H9 (cell line): ENCODE data around the gene RTN4R. TPM values are rescaled to one million over a fixed set of nuclear protein-coding genes. Genes with fewer than 3 reads are reported as not detected.

Experiments
- DNase-seq: peaks from one replicate; pipeline ENCODE4 v3.0.0-alpha.2; 2017
- H2AFZ ChIP-seq: one replicate; pipeline ENCODE4 v1.6.1; 2013; ENCODE audit warnings: mild to moderate bottlenecking, low read length, control low read depth, moderate library complexity
- H2AK5ac ChIP-seq: 2 replicates; pipeline ENCODE4 v1.6.1; 2013; ENCODE audit warnings: low read length, control low read depth, mixed read lengths; ENCODE audit not compliant: insufficient read length
- H2BK120ac ChIP-seq: one replicate; pipeline ENCODE4 v1.6.1; 2013; ENCODE audit warnings: low read depth, mild to moderate bottlenecking, low read length, control low read depth, inconsistent platforms; ENCODE audit not compliant: poor library complexity, severe bottlenecking
- H2BK12ac ChIP-seq: 2 replicates; pipeline ENCODE4 v1.6.1; 2013; ENCODE audit warnings: low read length, control low read depth, mixed read lengths, low read depth; ENCODE audit not compliant: insufficient read length
- H2BK15ac ChIP-seq: 2 replicates; pipeline ENCODE4 v1.6.1; 2013; ENCODE audit warnings: low read depth, low read length, control low read depth
- H2BK20ac ChIP-seq: one replicate; pipeline ENCODE4 v1.6.1; 2013; ENCODE audit warnings: low read depth, mild to moderate bottlenecking, low read length, control low read depth, inconsistent platforms; ENCODE audit not compliant: poor library complexity, severe bottlenecking
- H2BK5ac ChIP-seq: 2 replicates; pipeline ENCODE4 v1.6.1; 2013; ENCODE audit warnings: low read length, control low read depth, mixed read lengths; ENCODE audit not compliant: insufficient read length
- H3K14ac ChIP-seq: 2 replicates; pipeline ENCODE4 v1.6.1; 2013; ENCODE audit warnings: low read length, control low read depth; ENCODE audit not compliant: insufficient read depth
- H3K18ac ChIP-seq: 2 replicates; pipeline ENCODE4 v1.6.1; 2013; ENCODE audit warnings: low read depth, mild to moderate bottlenecking, mixed read lengths, low read length, control low read depth; ENCODE audit not compliant: insufficient read length
- H3K23ac ChIP-seq: 2 replicates; pipeline ENCODE4 v1.6.1; 2013; ENCODE audit warnings: low read length, control low read depth, mixed read lengths, low read depth; ENCODE audit not compliant: insufficient read length
- H3K23me2 ChIP-seq: 2 replicates; pipeline ENCODE4 v1.6.1; 2013; ENCODE audit warnings: low read depth, mild to moderate bottlenecking, mixed read lengths, low read length, control low read depth; ENCODE audit not compliant: insufficient read length, poor library complexity, severe bottlenecking
- H3K27ac ChIP-seq: 2 replicates; pipeline ENCODE4 v1.5.1; 2013; ENCODE audit warnings: low read length, control low read depth, mixed read lengths, low read depth; ENCODE audit not compliant: insufficient read length
- H3K27me3 ChIP-seq: 2 replicates; pipeline ENCODE4 v1.6.1; 2013; ENCODE audit warnings: low read length, control low read depth, inconsistent platforms; ENCODE audit not compliant: insufficient read depth
- H3K4ac ChIP-seq: 2 replicates; pipeline ENCODE4 v1.6.1; 2013; ENCODE audit warnings: low read depth, mild to moderate bottlenecking, control low read depth, inconsistent platforms, low read length, moderate library complexity
- H3K4me1 ChIP-seq: 2 replicates; pipeline ENCODE4 v1.6.1; 2013; ENCODE audit warnings: low read length, control low read depth, inconsistent platforms; ENCODE audit not compliant: insufficient read depth
- H3K4me2 ChIP-seq: 2 replicates; pipeline ENCODE4 v1.6.1; 2013; ENCODE audit warnings: low read length, control low read depth, mixed read lengths; ENCODE audit not compliant: insufficient read length, insufficient read depth
- H3K56ac ChIP-seq: 2 replicates; pipeline ENCODE4 v1.6.1; 2013; ENCODE audit warnings: low read depth, mild to moderate bottlenecking, mixed read lengths, low read length, control low read depth; ENCODE audit not compliant: insufficient read length
- H3K79me1 ChIP-seq: 2 replicates; pipeline ENCODE4 v1.6.1; 2013; ENCODE audit warnings: low read depth, mild to moderate bottlenecking, moderate library complexity, low read length, control low read depth, inconsistent platforms; ENCODE audit not compliant: insufficient read depth, poor library complexity, severe bottlenecking
- H3K79me2 ChIP-seq: 2 replicates; pipeline ENCODE4 v1.6.1; 2013; ENCODE audit warnings: low read length, control low read depth, inconsistent platforms; ENCODE audit not compliant: insufficient read depth
- H3K9ac ChIP-seq: 2 replicates; pipeline ENCODE4 v1.6.1; 2013; ENCODE audit warnings: low read length, control low read depth, mixed read lengths; ENCODE audit not compliant: insufficient read length; ENCODE audit errors: extremely low read depth
- H3K9me3 ChIP-seq: one replicate; pipeline ENCODE4 v1.6.1; 2013; ENCODE audit warnings: low read depth, low read length, inconsistent platforms; ENCODE audit not compliant: control insufficient read depth
- H3T11ph ChIP-seq: one replicate; pipeline ENCODE4 v1.6.1; 2013; ENCODE audit warnings: mild to moderate bottlenecking, low read length, control low read depth, inconsistent platforms
- H4K20me1 ChIP-seq: one replicate; pipeline ENCODE4 v1.6.1; 2013; ENCODE audit not compliant: control insufficient read depth, insufficient read length, insufficient read depth
- H4K5ac ChIP-seq: 2 replicates; pipeline ENCODE4 v1.6.1; 2013; ENCODE audit warnings: low read depth, mild to moderate bottlenecking, mixed read lengths, low read length, control low read depth; ENCODE audit not compliant: insufficient read length
- H4K8ac ChIP-seq: replicated peaks from 2 replicates; pipeline ENCODE4 v1.6.1; 2013; ENCODE audit warnings: low read length, control low read depth, mixed read lengths, low read depth; ENCODE audit not compliant: insufficient read length
- H4K91ac ChIP-seq: 2 replicates; pipeline ENCODE4 v1.6.1; 2013; ENCODE audit warnings: low read depth, mild to moderate bottlenecking, moderate library complexity, mixed read lengths, low read length, control low read depth; ENCODE audit not compliant: insufficient read length
- H3K27ac Mint-ChIP-seq, 3 experiments: 2 replicates in 2 of 3; 3 replicates in 1 of 3; pipeline ENCODE4 v1.8.0; 2020 to 2021; ENCODE audit warnings: mixed read lengths in 3 of 3, mild to moderate bottlenecking in 1 of 3, moderate library complexity in 1 of 3
- H3K27me3 Mint-ChIP-seq: 2 replicates; pipeline ENCODE4 v1.8.0; 2021; ENCODE audit warnings: low read depth, mild to moderate bottlenecking, moderate library complexity, mixed read lengths
- H3K36me3 Mint-ChIP-seq, 3 experiments: 2 replicates in 2 of 3; 3 replicates in 1 of 3; pipeline ENCODE4 v1.8.0; 2020 to 2021; ENCODE audit warnings: low read depth in 3 of 3, mixed read lengths in 3 of 3; ENCODE audit not compliant: insufficient read depth in 1 of 3
- H3K4me1 Mint-ChIP-seq, 2 experiments: 2 replicates each; pipeline ENCODE4 v1.8.0; 2020; ENCODE audit warnings: mixed read lengths in 2 of 2
- H3K4me3 Mint-ChIP-seq, 2 experiments: 2 replicates in 1 of 2; 3 replicates in 1 of 2; pipeline ENCODE4 v1.8.0; 2020 to 2021; ENCODE audit warnings: mild to moderate bottlenecking in 2 of 2, mixed read lengths in 2 of 2, moderate library complexity in 1 of 2
- H3K9me3 Mint-ChIP-seq, 2 experiments: 2 replicates in 1 of 2; 3 replicates in 1 of 2; pipeline ENCODE4 v1.8.0; 2020; ENCODE audit warnings: mild to moderate bottlenecking in 2 of 2, mixed read lengths in 2 of 2, moderate library complexity in 1 of 2
- CTCF ChIP-seq: fragments of 200-600 bp; sonication (generic); conservative IDR thresholded peaks from 3 replicates; pipeline ENCODE4 v1.8.0; 2021; ENCODE audit warnings: antibody characterized with exemption, mild to moderate bottlenecking
- WGBS: extraction: QIAGEN DNeasy Blood & Tissue Kit; methylation state at CpG from one replicate; pipeline ENCODE4 v1.1.7; 2013; ENCODE audit warnings: missing lambda C conversion rate, low lambda C conversion rate, mixed read lengths; ENCODE audit not compliant: insufficient read length; ENCODE audit errors: extremely low coverage; 5-methylcytosine and 5-hydroxymethylcytosine counted together
- total RNA-seq: library from RNA; stranded (reverse); gene quantifications from 2 replicates; pipeline ENCODE4 v1.2.1, GENCODE V29; 2021

Gene RTN4R
- total RNA-seq, 1 experiment from 2014 or later = 19.0 TPM

DNA sequence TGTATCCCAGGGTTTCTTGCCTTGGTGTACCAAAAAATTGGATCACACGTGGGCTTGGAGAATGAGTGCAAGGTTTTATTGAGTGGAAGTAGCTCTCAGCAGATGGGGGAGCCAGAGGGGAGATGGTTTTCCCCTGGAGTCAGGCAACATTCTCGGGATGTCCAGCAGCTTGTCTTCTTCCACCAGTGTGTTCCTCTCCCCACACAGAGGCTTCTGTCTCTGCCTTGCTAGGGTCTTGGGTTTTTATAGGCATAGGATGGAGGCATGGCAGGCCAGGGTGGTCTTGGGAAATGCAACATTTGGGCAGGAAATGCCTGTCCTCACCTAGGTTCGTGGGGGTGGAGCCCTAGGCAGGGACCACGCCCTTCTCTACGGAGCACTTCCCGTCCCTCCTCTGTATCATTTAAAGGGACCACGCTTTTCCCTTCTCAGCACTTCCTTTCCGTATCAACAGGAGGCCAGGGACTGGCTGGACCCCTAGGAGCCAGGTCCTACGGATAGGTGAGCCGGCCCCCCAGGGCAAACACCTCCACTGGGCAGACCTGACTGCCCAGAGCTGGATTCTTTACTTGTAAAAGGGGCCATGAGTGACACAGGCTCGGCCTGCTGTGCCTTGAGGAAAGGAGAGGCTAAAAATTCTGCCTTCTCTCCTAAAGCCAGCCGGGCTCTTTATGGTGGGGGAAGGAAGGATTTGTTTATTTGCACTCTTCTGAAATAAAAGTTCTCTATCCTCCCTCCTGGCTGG, 62.0 kb downstream of the RTN4R start:
- Histone ChIP-seq H3K18ac (no peak overlapping the region), H3K4me2 (peak overlapping the region; percentile 11), H4K8ac (no peak overlapping the region), H4K20me1 (no peaks in the 10 kb centered on the region), H2BK20ac (peak overlapping the region; percentile 51), H3K27me3 (no peaks in the 10 kb centered on the region), H3K56ac (no peak overlapping the region), H2BK15ac (no peak overlapping the region), H3K23ac (no peak overlapping the region), H3K23me2 (no peaks in the 10 kb centered on the region), H3K79me1 (no peaks in the 10 kb centered on the region), H2BK5ac (no peak overlapping the region), H3K4me1 (no peaks in the 10 kb centered on the region; the same call in 1 of the 2 replicates), H4K91ac (no peak overlapping the region), H2AFZ (no peak overlapping the region), H3K14ac (no peak overlapping the region; the same call in 1 of the 2 replicates), H3K27ac (no peak overlapping the region), H2BK12ac (no peak overlapping the region), H4K5ac (no peak overlapping the region), H2AK5ac (no peak overlapping the region), H3K79me2 (no peaks in the 10 kb centered on the region), H3T11ph (no peak overlapping the region), H3K9me3 (no peaks in the 10 kb centered on the region), H3K9ac (no peak overlapping the region), H2BK120ac (no peak overlapping the region), H3K4ac (no peak overlapping the region)
- Mint-ChIP-seq H3K4me3 (peak overlapping the region; percentile 32 to 53; a peak in 4 of 5 replicates), H3K36me3 (no peaks in the 10 kb centered on the region), H3K4me1 (peaks cover 24 to 43% of the 10 kb centered on the region in 2 experiments), H3K27ac (peak overlapping the region in 2 of 3 experiments; percentile 42 to 68; a peak in 2 of 7 replicates), H3K9me3 (no peaks in the 10 kb centered on the region), H3K27me3 (no peaks in the 10 kb centered on the region; the same call in 1 of the 2 replicates)
- no peak for TF ChIP-seq CTCF
- DNase-seq = peak; percentile 69
- WGBS = no CpG with 5 or more reads among the region's 12 CpGs
